GM23338 (cell line): Measurements from ENCODE around the gene SNX21. TPM values are rescaled to one million over a fixed set of nuclear protein-coding genes. Genes with fewer than 3 reads are reported as not detected.

Source experiments
- ATAC-seq: fragments of 200-7000 bp; cut with Tn5 transposase; 3 replicates; pipeline ENCODE4 v1.9.1; 2020
- DNase-seq: peaks from one replicate; pipeline ENCODE4 v3.0.0-alpha.2; 2015; ENCODE audit warnings: low spot score
- H2AFZ ChIP-seq: fragments of 200-600 bp; sonication (generic); 2 replicates; pipeline ENCODE4 v1.8.0; 2016; ENCODE audit warnings: antibody characterized with exemption, mild to moderate bottlenecking, moderate library complexity
- H3F3A ChIP-seq: fragments of 200-600 bp; sonication (generic); replicated peaks from 2 replicates; pipeline ENCODE4 v1.8.0; 2017; ENCODE audit warnings: antibody characterized with exemption, mixed run types, low read depth
- H3K27ac ChIP-seq: fragments of 200-600 bp; sonication (generic); 2 replicates; pipeline ENCODE4 v1.6.1; 2016; ENCODE audit warnings: low read depth
- H3K27me3 ChIP-seq: fragments of 200-600 bp; sonication (generic); 2 replicates; pipeline ENCODE4 v1.8.0; 2016; ENCODE audit warnings: mild to moderate bottlenecking, mixed run types, moderate library complexity; ENCODE audit not compliant: insufficient read depth
- H3K36me3 ChIP-seq: fragments of 200-600 bp; sonication (generic); 2 replicates; pipeline ENCODE4 v1.8.0; 2016; ENCODE audit warnings: mild to moderate bottlenecking; ENCODE audit not compliant: insufficient read depth
- H3K4me1 ChIP-seq: fragments of 200-600 bp; sonication (generic); 2 replicates; pipeline ENCODE4 v1.8.0; 2016; ENCODE audit warnings: mild to moderate bottlenecking, moderate library complexity; ENCODE audit not compliant: insufficient read depth
- H3K4me2 ChIP-seq: fragments of 200-600 bp; sonication (generic); 2 replicates; pipeline ENCODE4 v1.7.1; 2017; ENCODE audit warnings: mixed run types
- H3K4me3 ChIP-seq: fragments of 200-600 bp; sonication (generic); 2 replicates; pipeline ENCODE4 v1.6.1; 2016; ENCODE audit warnings: mixed run types
- H3K79me2 ChIP-seq: fragments of 200-600 bp; sonication (generic); replicated peaks from 2 replicates; pipeline ENCODE4 v1.8.0; 2017; ENCODE audit warnings: mild to moderate bottlenecking; ENCODE audit not compliant: insufficient read depth
- H3K9me2 ChIP-seq: fragments of 200-600 bp; sonication (generic); 2 replicates; pipeline ENCODE4 v1.8.0; 2017; ENCODE audit not compliant: insufficient read depth
- H4K20me1 ChIP-seq: fragments of 200-600 bp; sonication (generic); replicated peaks from 2 replicates; pipeline ENCODE4 v1.8.0; 2017; ENCODE audit warnings: mild to moderate bottlenecking; ENCODE audit not compliant: insufficient read depth
- H3K27ac Mint-ChIP-seq: 2 replicates; pipeline ENCODE4 v1.8.0; 2020; ENCODE audit warnings: inconsistent platforms, mild to moderate bottlenecking, moderate library complexity, mixed read lengths
- H3K27me3 Mint-ChIP-seq: 3 replicates; pipeline ENCODE4 v1.8.0; 2022; ENCODE audit warnings: low read depth, mild to moderate bottlenecking, moderate library complexity, mixed read lengths, inconsistent platforms; ENCODE audit not compliant: insufficient read depth, poor library complexity
- H3K36me3 Mint-ChIP-seq: 3 replicates; pipeline ENCODE4 v1.8.0; 2021; ENCODE audit warnings: low read depth, mild to moderate bottlenecking, inconsistent platforms, moderate library complexity, mixed read lengths
- H3K4me1 Mint-ChIP-seq: 3 replicates; pipeline ENCODE4 v1.8.0; 2020; ENCODE audit warnings: mild to moderate bottlenecking, inconsistent platforms, mixed read lengths
- H3K4me3 Mint-ChIP-seq: 3 replicates; pipeline ENCODE4 v1.8.0; 2021; ENCODE audit warnings: moderate library complexity, mild to moderate bottlenecking, inconsistent platforms, mixed read lengths
- H3K9me3 Mint-ChIP-seq: 3 replicates; pipeline ENCODE4 v1.8.0; 2020; ENCODE audit warnings: moderate library complexity, mild to moderate bottlenecking, inconsistent platforms, mixed read lengths
- JUNB ChIP-seq: IDR thresholded peaks from one replicate; pipeline ENCODE4 v1.6.1; 2016; ENCODE audit warnings: antibody characterized with exemption; ENCODE audit not compliant: unreplicated experiment
- NANOG ChIP-seq: IDR thresholded peaks from 2 replicates; pipeline ENCODE4 v1.6.1; 2016; ENCODE audit warnings: antibody characterized with exemption, borderline replicate concordance
- STAT1 ChIP-seq: IDR thresholded peaks from one replicate; pipeline ENCODE4 v1.6.1; 2016; ENCODE audit warnings: antibody characterized with exemption; ENCODE audit not compliant: unreplicated experiment
- ZNF462 ChIP-seq: fragments of 250-450 bp; sonication (Bioruptor Pico); IDR thresholded peaks from 2 replicates; pipeline ENCODE4 v1.5.0; 2020; ENCODE audit warnings: mild to moderate bottlenecking, moderate library complexity
- polyA plus RNA-seq: library from polyadenylated mRNA; unstranded; fragments of >200 nt; fragmentation: Nextera tagmentation; extraction: Ambion mirVana; gene quantifications from 2 replicates; pipeline ENCODE4 v1.2.1, GENCODE V29; 2016
- total RNA-seq: library from RNA; depleted of rRNA; stranded (reverse); fragments of >200 nt; shearing (Covaris generic); gene quantifications from 2 replicates; pipeline ENCODE4 v1.2.3, GENCODE V29; 2014
- TF ChIP-seq, protein P1 (sequence below), 2 experiments: fragments of 200-600 bp in 1 of 2; sonication (generic) in 1 of 2; conservative IDR thresholded peaks; 2 replicates each; pipeline versions ENCODE4 v1.5.1 to v1.6.1; 2016 to 2017; ENCODE audit warnings: antibody characterized with exemption in 2 of 2, low read depth in 2 of 2, mild to moderate bottlenecking in 2 of 2, moderate library complexity in 1 of 2

Gene SNX21
- total and polyA plus RNA-seq, 2 experiments from 2014 or later: 13.3 to 31.5 TPM

DNA sequence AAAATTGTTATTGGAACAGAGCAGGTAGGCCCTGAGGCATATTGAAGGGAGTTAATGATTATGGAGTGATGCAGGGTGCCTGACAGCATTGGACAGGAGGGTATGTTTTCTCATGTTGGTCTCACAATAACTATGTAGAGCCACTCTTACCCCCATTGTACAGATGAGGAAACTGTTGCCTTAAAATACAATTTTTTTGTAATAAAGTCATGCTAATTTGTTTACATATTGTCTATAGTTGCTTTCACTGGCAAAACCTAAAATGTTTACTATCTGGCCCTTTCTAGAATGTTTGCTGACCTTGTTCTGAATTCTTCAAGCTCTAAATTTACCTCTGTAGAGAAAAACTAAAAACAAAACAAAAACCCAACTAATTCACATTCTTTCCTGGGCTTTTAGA, 17.9 kb downstream of the SNX21 start:
- Histone ChIP-seq H3K4me1 (peaks cover 35% of the 10 kb centered on the region), H3K36me3 (peaks cover 6% of the 10 kb centered on the region; the same call in 1 of the 2 replicates), H3F3A (no peaks in the 10 kb centered on the region; the same call in 1 of the 2 replicates), H2AFZ (no peak overlapping the region), H3K27ac (peak overlapping the region; percentile 75; the same call in 1 of the 2 replicates), H3K27me3 (no peaks in the 10 kb centered on the region), H3K4me3 (no peak overlapping the region), H3K79me2 (peaks cover 32% of the 10 kb centered on the region), H4K20me1 (no peaks in the 10 kb centered on the region), H3K9me2 (no peaks in the 10 kb centered on the region), H3K4me2 (peak overlapping the region; percentile 40; the same call in 1 of the 2 replicates)
- ATAC-seq: no peak
- no peak for TF ChIP-seq NANOG
- TF ChIP-seq STAT1: no peak
- TF ChIP-seq ZNF462 (CRISPR knock-in tag): no peak
- no peak for DNase-seq
- H3K9me3 Mint-ChIP-seq: no peaks in the 10 kb centered on the region
- no peak overlapping the region for H3K27ac Mint-ChIP-seq
- no peak overlapping the region for H3K4me3 Mint-ChIP-seq
- H3K36me3 Mint-ChIP-seq: peaks cover 32% of the 10 kb centered on the region
- H3K27me3 Mint-ChIP-seq: peaks cover 12% of the 10 kb centered on the region
- H3K4me1 Mint-ChIP-seq: peaks cover 41% of the 10 kb centered on the region

DNA sequence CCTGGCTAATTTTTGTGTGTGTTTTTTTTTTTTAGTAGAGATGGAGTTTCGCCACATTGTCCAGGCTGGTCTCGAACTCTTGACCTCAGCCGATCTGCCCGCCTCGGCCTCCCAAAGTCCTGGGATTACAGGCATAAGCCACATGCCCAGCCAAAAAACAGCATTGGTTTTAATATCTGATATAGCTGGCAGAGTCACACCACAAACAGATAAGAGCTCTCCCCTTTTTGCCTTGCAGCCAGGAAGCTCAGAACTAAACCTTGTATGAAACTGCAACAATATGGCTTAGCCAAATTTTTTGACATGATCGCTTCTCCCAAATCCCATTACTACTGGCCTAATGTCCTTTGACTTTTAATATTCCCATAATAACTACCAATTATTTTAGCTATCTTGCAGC, 18.7 kb downstream of the SNX21 start:
- no peaks in the 10 kb centered on the region for H4K20me1 ChIP-seq
- H3K79me2 ChIP-seq: peaks cover 36% of the 10 kb centered on the region
- Mint-ChIP-seq H3K36me3 (peaks cover 32% of the 10 kb centered on the region), H3K4me1 (peaks cover 43% of the 10 kb centered on the region), H3K27me3 (peaks cover 12% of the 10 kb centered on the region), H3K9me3 (no peaks in the 10 kb centered on the region), H3K27ac (no peak overlapping the region), H3K4me3 (no peak overlapping the region)
- H3K4me2 ChIP-seq: no peak overlapping the region
- no peaks in the 10 kb centered on the region for H3F3A ChIP-seq
- peaks cover 4% of the 10 kb centered on the region; the same call in 1 of the 2 replicates for H3K36me3 ChIP-seq
- H3K9me2 ChIP-seq: no peaks in the 10 kb centered on the region
- H3K4me1 ChIP-seq: peaks cover 35% of the 10 kb centered on the region
- no peaks in the 10 kb centered on the region for H3K27me3 ChIP-seq
- no peak overlapping the region for H2AFZ ChIP-seq
- no peak overlapping the region for H3K4me3 ChIP-seq
- no peak for DNase-seq
- peak overlapping the region; percentile 75 for H3K27ac ChIP-seq
- no peak for ATAC-seq
- TF ChIP-seq, protein P1, sequence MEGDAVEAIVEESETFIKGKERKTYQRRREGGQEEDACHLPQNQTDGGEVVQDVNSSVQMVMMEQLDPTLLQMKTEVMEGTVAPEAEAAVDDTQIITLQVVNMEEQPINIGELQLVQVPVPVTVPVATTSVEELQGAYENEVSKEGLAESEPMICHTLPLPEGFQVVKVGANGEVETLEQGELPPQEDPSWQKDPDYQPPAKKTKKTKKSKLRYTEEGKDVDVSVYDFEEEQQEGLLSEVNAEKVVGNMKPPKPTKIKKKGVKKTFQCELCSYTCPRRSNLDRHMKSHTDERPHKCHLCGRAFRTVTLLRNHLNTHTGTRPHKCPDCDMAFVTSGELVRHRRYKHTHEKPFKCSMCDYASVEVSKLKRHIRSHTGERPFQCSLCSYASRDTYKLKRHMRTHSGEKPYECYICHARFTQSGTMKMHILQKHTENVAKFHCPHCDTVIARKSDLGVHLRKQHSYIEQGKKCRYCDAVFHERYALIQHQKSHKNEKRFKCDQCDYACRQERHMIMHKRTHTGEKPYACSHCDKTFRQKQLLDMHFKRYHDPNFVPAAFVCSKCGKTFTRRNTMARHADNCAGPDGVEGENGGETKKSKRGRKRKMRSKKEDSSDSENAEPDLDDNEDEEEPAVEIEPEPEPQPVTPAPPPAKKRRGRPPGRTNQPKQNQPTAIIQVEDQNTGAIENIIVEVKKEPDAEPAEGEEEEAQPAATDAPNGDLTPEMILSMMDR (conservative IDR thresholded peaks at IDR 0.05; ENCODE audit: low read depth in 2 of 2): no peak
- no peak for TF ChIP-seq JUNB
